ENCODE data around the gene SLC26A5. TPM values are rescaled to one million over a fixed set of nuclear protein-coding genes. Genes with fewer than 3 reads are reported as not detected.

Gene SLC26A5
- total and polyA plus RNA-seq, 2 of the 8 experiments (the other 6 are each of a cell fraction or from before 2014, with no cell fraction given), result 0.09 to 0.24 TPM

DNA sequence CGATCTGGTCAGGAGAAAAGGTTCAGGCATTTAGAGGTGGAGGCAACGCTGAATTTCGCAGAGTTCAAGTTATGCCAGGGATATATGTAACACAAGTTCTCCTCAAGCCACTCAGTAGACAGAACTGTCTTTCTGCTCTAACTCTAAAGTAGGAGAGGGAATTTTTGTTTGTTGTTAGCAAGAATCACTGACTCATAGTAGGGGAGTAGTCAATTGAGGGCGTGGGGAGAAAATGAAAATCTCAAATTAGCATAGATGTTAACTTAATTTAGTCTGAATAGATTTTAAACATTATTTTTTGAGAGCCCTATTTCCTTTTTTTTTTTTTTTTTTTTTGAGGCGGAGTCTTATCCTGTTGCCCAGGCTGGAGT lies 64.0 kb downstream of the SLC26A5 start:
- H2BK120ac ChIP-seq (replicated peaks; ENCODE audit: low read depth, low read length), result no peak overlapping the region
- no peaks in the 10 kb centered on the region; a peak in 1 of 8 replicates for H3K36me3 ChIP-seq (ENCODE audit: control insufficient read depth in 2 of 4, insufficient read depth in 4 of 4, low read length in 3 of 4)
- H3K14ac ChIP-seq (ENCODE audit: insufficient read length), result no peak overlapping the region
- H3K9me3 ChIP-seq (ENCODE audit: insufficient read depth in 2 of 2, low read depth in 1 of 2, low read length in 1 of 2), result peaks cover 0 to 6% of the 10 kb centered on the region in 2 experiments; a peak in 1 of 4 replicates
- no peak overlapping the region for H3K23ac ChIP-seq (ENCODE audit: insufficient read length)
- no peak overlapping the region for H3K4me3 ChIP-seq (ENCODE audit: extremely low read depth in 1 of 4, insufficient read depth in 2 of 4, low read depth in 3 of 4, low read length in 4 of 4)
- H4K5ac ChIP-seq (ENCODE audit: insufficient read length, low read depth, low read length), result no peak overlapping the region
- DNase-seq (ENCODE audit: low read depth in 1 of 2, low spot score in 2 of 2), result no peak
- H3K4me1 ChIP-seq (replicated peaks in 1 of 4; ENCODE audit: control insufficient read depth in 3 of 4, insufficient read depth in 4 of 4, low read length in 3 of 4), result no peaks in the 10 kb centered on the region
- ChIA-PET POLR2A (ENCODE audit: partially characterized antibody) (no interaction called here), CTCF (ENCODE audit: partially characterized antibody) (no interaction called here)
- H3K27me3 ChIP-seq (replicated peaks in 1 of 4; ENCODE audit: control insufficient read depth in 3 of 4, extremely low read depth in 1 of 4, insufficient read depth in 3 of 4, low read length in 3 of 4), result no peaks in the 10 kb centered on the region
- H3K9ac ChIP-seq (replicated peaks in 1 of 4; ENCODE audit: extremely low read depth in 1 of 4, low read depth in 3 of 4, low read length in 3 of 4), result no peak overlapping the region
- no peak overlapping the region for H3K4me2 ChIP-seq (ENCODE audit: insufficient read depth in 1 of 2, low read depth in 2 of 2, low read length in 2 of 2)
- peaks cover 14% of the 10 kb centered on the region for H3K23me2 ChIP-seq (ENCODE audit: low read depth, low read length)
- TF ChIP-seq JUND (IDR thresholded peaks at IDR 0.05; ENCODE audit: low read length) (no peak), RBBP5 (IDR thresholded peaks at IDR 0.05; ENCODE audit: borderline replicate concordance, low read depth, low read length) (no peak), SIN3A (conservative IDR thresholded peaks at IDR 0.05 in 1 of 2, IDR thresholded peaks at IDR 0.05 in 1 of 2; ENCODE audit: low read depth in 1 of 2, low read length in 2 of 2) (no peak), YY1 (IDR thresholded peaks at IDR 0.05; ENCODE audit: low read depth, low read length) (no peak), JUN (IDR thresholded peaks at IDR 0.05; ENCODE audit: low read depth, low read length) (no peak), TBP (IDR thresholded peaks at IDR 0.05; ENCODE audit: low read depth, low read length) (no peak), BACH1 (IDR thresholded peaks at IDR 0.05; ENCODE audit: low read length) (no peak)
- no peak overlapping the region for H3K18ac ChIP-seq (ENCODE audit: extremely low read depth, low read length)
- H4K91ac ChIP-seq (replicated peaks; ENCODE audit: insufficient read length, low read length), result no peak overlapping the region
- no peak overlapping the region for H2BK20ac ChIP-seq (ENCODE audit: low read length)
- WGBS, 2 experiments (ENCODE audit: extremely low coverage in 1 of 2, insufficient coverage in 1 of 2, insufficient read length in 1 of 2, insufficient replicate concordance in 2 of 2, low coverage in 1 of 2, low lambda C conversion rate in 2 of 2, missing lambda C conversion rate in 1 of 2), result 93% methylated on average over 4 of the region's 5 CpGs; no CpG with 5 or more reads in 1 of the 2 experiments
- no peak overlapping the region for H3K27ac ChIP-seq (ENCODE audit: low read depth, low read length)
- H3K79me1 ChIP-seq (ENCODE audit: low read depth, low read length), result peaks cover 5% of the 10 kb centered on the region; the same call in 1 of the 2 replicates
- H4K20me1 ChIP-seq (replicated peaks in 1 of 2; ENCODE audit: control insufficient read depth in 1 of 2, insufficient read depth in 2 of 2, low read length in 2 of 2), result peaks cover 3 to 13% of the 10 kb centered on the region in 2 experiments
- no peak for FAIRE-seq
- H3K56ac ChIP-seq (replicated peaks; ENCODE audit: insufficient read length, low read depth, low read length), result peak overlapping the region; percentile 56
- no peak overlapping the region for H4K8ac ChIP-seq (ENCODE audit: extremely low read depth, insufficient read depth, low read length)
- no peak overlapping the region for H2AFZ ChIP-seq (ENCODE audit: low read length)
- H2BK12ac ChIP-seq (ENCODE audit: low read depth, low read length), result no peak overlapping the region
- H3K79me2 ChIP-seq (ENCODE audit: control insufficient read depth in 1 of 2, insufficient read depth in 2 of 2, low read length in 2 of 2), result no peaks in the 10 kb centered on the region
- no peak overlapping the region for H2BK5ac ChIP-seq (ENCODE audit: low read depth, low read length)
- no peak overlapping the region for H3K4ac ChIP-seq (replicated peaks; ENCODE audit: insufficient read length, low read depth, low read length)
- H2BK15ac ChIP-seq (ENCODE audit: low read length), result no peak overlapping the region
- H2AK5ac ChIP-seq (ENCODE audit: low read depth, low read length), result no peak overlapping the region
